ENCODE measurements around the gene GAB3.

The GAB3 gene

DNA sequence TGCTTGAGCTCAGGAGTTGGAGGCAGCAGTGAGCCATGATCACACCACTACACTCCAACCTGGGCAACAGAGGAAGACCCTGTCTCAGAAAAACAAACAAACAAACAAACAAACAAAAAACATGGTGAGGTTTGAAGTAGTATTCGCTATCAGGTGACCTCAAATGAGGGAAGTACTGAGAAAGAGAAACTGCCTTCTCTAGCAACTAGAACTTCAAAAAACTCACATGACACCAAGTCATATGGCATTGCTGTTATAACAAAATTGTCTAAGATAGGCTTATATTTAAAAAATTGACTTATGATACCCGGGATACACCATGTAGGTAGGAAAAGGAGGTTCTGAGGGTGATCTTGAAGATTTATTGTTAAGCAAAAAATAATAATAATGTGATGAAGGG, 44.1 kb upstream of the GAB3 start:
- no peak overlapping the region for H3K9ac ChIP-seq (ENCODE audit: low read depth, low read length)
- DNase-seq (no peak), ATAC-seq (ENCODE audit: insufficient read depth, low read depth) (no peak)
- H3K4me2 ChIP-seq (ENCODE audit: insufficient read depth, low read length): no peak overlapping the region
- H3K36me3 ChIP-seq (ENCODE audit: insufficient read depth, low read length): peaks cover 5% of the 10 kb centered on the region; the same call in 1 of the 2 replicates
- no peak overlapping the region for H3K4me3 ChIP-seq (ENCODE audit: low read depth in 1 of 2, low read length in 2 of 2)
- H3K79me2 ChIP-seq (ENCODE audit: insufficient read depth, low read length): peaks cover 48% of the 10 kb centered on the region
- TF ChIP-seq CTCF (IDR thresholded peaks at IDR 0.05; ENCODE audit: borderline replicate concordance, extremely low read depth, low read length, poor library complexity, severe bottlenecking): no peak
- TF ChIP-seq EZH2 (IDR thresholded peaks at IDR 0.05; ENCODE audit: borderline replicate concordance, low read depth, low read length, severe bottlenecking): no peak
- no peaks in the 10 kb centered on the region for H3K27me3 ChIP-seq (ENCODE audit: insufficient read depth, low read length, poor library complexity)
- H3K27ac ChIP-seq (ENCODE audit: low read length): no peak overlapping the region
- peaks cover 3% of the 10 kb centered on the region; the same call in 1 of the 2 replicates for H4K20me1 ChIP-seq (ENCODE audit: insufficient read depth, low read length)
- peaks cover 13% of the 10 kb centered on the region for H3K4me1 ChIP-seq (ENCODE audit: insufficient read depth, low read length)
- no peaks in the 10 kb centered on the region for H3K9me3 ChIP-seq (ENCODE audit: insufficient read depth, low read length, severe bottlenecking)
- H2AFZ ChIP-seq (ENCODE audit: low read depth, low read length): no peak overlapping the region

DNA sequence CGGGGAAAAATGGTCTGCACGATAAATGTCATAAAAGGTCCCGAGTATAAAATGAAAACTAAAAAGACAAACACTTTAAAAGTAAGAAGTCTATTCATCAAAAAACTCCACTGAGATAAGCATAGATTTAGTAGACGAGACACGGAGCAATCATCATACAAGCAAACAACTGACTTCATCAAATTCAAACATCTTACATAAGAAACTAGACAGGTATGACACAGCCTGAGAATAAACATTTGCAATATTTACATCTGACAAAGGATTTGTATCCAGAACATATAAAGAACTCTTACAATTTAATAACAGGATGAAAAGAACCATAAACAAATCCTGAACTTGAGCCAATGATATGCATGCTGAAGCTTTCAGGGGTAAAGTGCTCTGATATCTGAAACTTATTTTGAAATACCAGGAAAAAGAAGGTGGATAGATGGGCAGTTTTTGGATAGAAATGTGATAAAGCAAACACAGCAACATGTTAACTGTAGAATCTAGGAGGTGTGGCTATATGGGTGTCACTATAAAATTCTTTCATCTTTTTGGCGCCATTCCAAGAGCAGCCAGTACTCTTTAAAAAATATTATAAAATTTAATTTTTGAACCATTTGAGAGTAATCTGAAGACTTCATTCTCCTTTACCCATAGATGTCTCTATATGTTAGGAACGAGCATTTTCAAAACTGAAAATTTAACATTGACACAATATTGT, 42.4 kb upstream of the GAB3 start:
- H3K4me3 ChIP-seq (ENCODE audit: low read depth in 1 of 2, low read length in 2 of 2): no peak overlapping the region
- H3K79me2 ChIP-seq (ENCODE audit: insufficient read depth, low read length): peaks cover 37% of the 10 kb centered on the region
- H3K36me3 ChIP-seq (ENCODE audit: insufficient read depth, low read length): peaks cover 5% of the 10 kb centered on the region; the same call in 1 of the 2 replicates
- H3K4me2 ChIP-seq (ENCODE audit: insufficient read depth, low read length): no peak overlapping the region
- H3K27me3 ChIP-seq (ENCODE audit: insufficient read depth, low read length, poor library complexity): no peaks in the 10 kb centered on the region
- H3K9ac ChIP-seq (ENCODE audit: low read depth, low read length): no peak overlapping the region
- H3K27ac ChIP-seq (ENCODE audit: low read length): no peak overlapping the region
- H3K9me3 ChIP-seq (ENCODE audit: insufficient read depth, low read length, severe bottlenecking): no peaks in the 10 kb centered on the region
- no peak for DNase-seq
- no peak for ATAC-seq (ENCODE audit: insufficient read depth, low read depth)
- no peak for TF ChIP-seq EZH2 (IDR thresholded peaks at IDR 0.05; ENCODE audit: borderline replicate concordance, low read depth, low read length, severe bottlenecking)
- TF ChIP-seq CTCF (IDR thresholded peaks at IDR 0.05; ENCODE audit: borderline replicate concordance, extremely low read depth, low read length, poor library complexity, severe bottlenecking): no peak
- H3K4me1 ChIP-seq (ENCODE audit: insufficient read depth, low read length): no peaks in the 10 kb centered on the region
- peaks cover 3% of the 10 kb centered on the region; the same call in 1 of the 2 replicates for H4K20me1 ChIP-seq (ENCODE audit: insufficient read depth, low read length)
- H2AFZ ChIP-seq (ENCODE audit: low read depth, low read length): no peak overlapping the region

GRCh38 chrX:154791939-154792338, 41.1 kb upstream of the GAB3 start:
- no peak for TF ChIP-seq CTCF (IDR thresholded peaks at IDR 0.05; ENCODE audit: borderline replicate concordance, extremely low read depth, low read length, poor library complexity, severe bottlenecking)
- TF ChIP-seq EZH2 (IDR thresholded peaks at IDR 0.05; ENCODE audit: borderline replicate concordance, low read depth, low read length, severe bottlenecking): no peak
- H3K9ac ChIP-seq (ENCODE audit: low read depth, low read length): no peak overlapping the region
- no peak overlapping the region for H3K4me3 ChIP-seq (ENCODE audit: low read depth in 1 of 2, low read length in 2 of 2)
- no peak overlapping the region for H2AFZ ChIP-seq (ENCODE audit: low read depth, low read length)
- DNase-seq (no peak), ATAC-seq (ENCODE audit: insufficient read depth, low read depth) (no peak)
- peaks cover 29% of the 10 kb centered on the region for H3K79me2 ChIP-seq (ENCODE audit: insufficient read depth, low read length)
- peaks cover 5% of the 10 kb centered on the region; the same call in 1 of the 2 replicates for H3K36me3 ChIP-seq (ENCODE audit: insufficient read depth, low read length)
- H3K27ac ChIP-seq (ENCODE audit: low read length): no peak overlapping the region
- no peaks in the 10 kb centered on the region for H3K4me1 ChIP-seq (ENCODE audit: insufficient read depth, low read length)
- H3K27me3 ChIP-seq (ENCODE audit: insufficient read depth, low read length, poor library complexity): no peaks in the 10 kb centered on the region
- no peaks in the 10 kb centered on the region for H3K9me3 ChIP-seq (ENCODE audit: insufficient read depth, low read length, severe bottlenecking)
- no peak overlapping the region for H3K4me2 ChIP-seq (ENCODE audit: insufficient read depth, low read length)
- peaks cover 3% of the 10 kb centered on the region; the same call in 1 of the 2 replicates for H4K20me1 ChIP-seq (ENCODE audit: insufficient read depth, low read length)
